ENCODE data around the gene ANKRD42.

DNA sequence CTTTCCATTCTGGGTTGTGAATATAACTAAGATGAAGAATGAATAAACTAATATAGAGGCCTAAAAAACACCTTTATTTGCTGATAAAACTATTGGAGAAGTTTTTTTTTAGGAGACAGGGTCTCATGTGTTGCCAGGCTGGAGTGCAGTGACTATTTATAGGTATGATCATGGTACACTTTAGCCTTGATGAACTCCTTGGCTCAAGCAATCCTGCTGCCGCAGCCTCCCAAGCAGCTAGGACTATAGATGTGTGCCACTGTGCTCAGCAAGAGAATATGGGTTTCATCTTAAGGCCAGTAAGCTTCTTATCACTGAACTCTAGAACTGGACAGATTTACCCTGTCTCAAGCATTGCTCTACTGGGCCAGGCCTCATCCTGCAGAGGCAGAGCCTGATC, 66.0 kb downstream of the ANKRD42 start:
- TF ChIP-seq, protein P1, sequence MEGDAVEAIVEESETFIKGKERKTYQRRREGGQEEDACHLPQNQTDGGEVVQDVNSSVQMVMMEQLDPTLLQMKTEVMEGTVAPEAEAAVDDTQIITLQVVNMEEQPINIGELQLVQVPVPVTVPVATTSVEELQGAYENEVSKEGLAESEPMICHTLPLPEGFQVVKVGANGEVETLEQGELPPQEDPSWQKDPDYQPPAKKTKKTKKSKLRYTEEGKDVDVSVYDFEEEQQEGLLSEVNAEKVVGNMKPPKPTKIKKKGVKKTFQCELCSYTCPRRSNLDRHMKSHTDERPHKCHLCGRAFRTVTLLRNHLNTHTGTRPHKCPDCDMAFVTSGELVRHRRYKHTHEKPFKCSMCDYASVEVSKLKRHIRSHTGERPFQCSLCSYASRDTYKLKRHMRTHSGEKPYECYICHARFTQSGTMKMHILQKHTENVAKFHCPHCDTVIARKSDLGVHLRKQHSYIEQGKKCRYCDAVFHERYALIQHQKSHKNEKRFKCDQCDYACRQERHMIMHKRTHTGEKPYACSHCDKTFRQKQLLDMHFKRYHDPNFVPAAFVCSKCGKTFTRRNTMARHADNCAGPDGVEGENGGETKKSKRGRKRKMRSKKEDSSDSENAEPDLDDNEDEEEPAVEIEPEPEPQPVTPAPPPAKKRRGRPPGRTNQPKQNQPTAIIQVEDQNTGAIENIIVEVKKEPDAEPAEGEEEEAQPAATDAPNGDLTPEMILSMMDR (IDR thresholded peaks at IDR 0.05; ENCODE audit: extremely low read depth in 1 of 2, insufficient read depth in 1 of 2, low read depth in 1 of 2, low read length in 2 of 2) = no peak
- TF ChIP-seq POLR2AphosphoS5 (IDR thresholded peaks at IDR 0.05; ENCODE audit: insufficient read depth, low read depth, low read length) = no peak
- no peak for TF ChIP-seq POLR2A (IDR thresholded peaks at IDR 0.05; ENCODE audit: low read depth, low read length)
